GM12878 (cell line): Measurements from ENCODE around the gene LY6G5C. TPM values are rescaled to one million over a fixed set of nuclear protein-coding genes. Genes with fewer than 3 reads are reported as not detected.

Experiments used
- ATAC-seq: fragments of 200-7000 bp; cut with Tn5 transposase; 3 replicates; pipeline ENCODE4 v1.9.1; 2020; ENCODE audit warnings: mild to moderate bottlenecking, moderate library complexity
- BruUV-seq: library from RNA; stranded (reverse); fragments of 400-500 nt; replicated peaks from 2 replicates; lab custom pipeline; 2021; lab: Mats Ljungman, UMichigan
- CTCF ChIA-PET: fragments of 300-600 bp; sonication (Branson Sonifier 250); formaldehyde crosslinking; extraction: SDS; loops from one replicate; lab custom pipeline; 2021; ENCODE audit warnings: inconsistent platforms; lab: Yijun Ruan, JAX
- POLR2A ChIA-PET: fragments of 350-600 bp; formaldehyde crosslinking; extraction: SDS; loops from one replicate; lab custom pipeline; 2021; ENCODE audit warnings: inconsistent platforms; lab: Charles Lee
- RAD21 ChIA-PET: fragments of 300-600 bp; sonication (Branson Sonifier 250); formaldehyde crosslinking; loops from one replicate; lab custom pipeline; 2023; ENCODE audit warnings: antibody characterized with exemption; ENCODE audit not compliant: unreplicated experiment; lab: Charles Lee
- SMC1A ChIA-PET: fragments of 300-600 bp; sonication (Branson Sonifier 250); formaldehyde crosslinking; loops from one replicate; lab custom pipeline; 2023; ENCODE audit not compliant: unreplicated experiment, uncharacterized antibody; lab: Charles Lee
- DNase-seq: peaks from one replicate; pipeline ENCODE4 v3.0.0-alpha.2; 2011; ENCODE audit warnings: low read depth, low spot score
- FAIRE-seq: peaks from 3 replicates; lab custom pipeline; 2011; peaks lifted over from hg19 to GRCh38; lab: Jason Lieb, UNC
- H2AFZ ChIP-seq: 2 replicates; pipeline ENCODE4 v1.6.0; 2011; ENCODE audit warnings: low read depth, low read length, control low read depth; ENCODE audit not compliant: control insufficient read depth
- H3K27ac ChIP-seq: 2 replicates; pipeline ENCODE4 v1.5.1; 2011; ENCODE audit warnings: control low read depth; ENCODE audit not compliant: control insufficient read depth, insufficient read depth
- H3K27me3 ChIP-seq, 2 experiments: replicated peaks in 1 of 2; 2 replicates each; pipeline versions ENCODE4 v1.6.0 to v1.6.1; 2011; ENCODE audit warnings: low read length in 1 of 2; ENCODE audit not compliant: control insufficient read depth in 2 of 2, insufficient read depth in 2 of 2
- H3K36me3 ChIP-seq, 2 experiments: 2 replicates each; pipeline ENCODE4 v1.5.1; 2011; ENCODE audit warnings: low read length in 1 of 2; ENCODE audit not compliant: control insufficient read depth in 2 of 2, insufficient read depth in 2 of 2
- H3K4me1 ChIP-seq: 2 replicates; pipeline ENCODE4 v1.6.1; 2011; ENCODE audit warnings: mild to moderate bottlenecking, low read length, moderate library complexity, mixed read lengths; ENCODE audit not compliant: control insufficient read depth, insufficient read depth
- H3K4me2 ChIP-seq: 2 replicates; pipeline ENCODE4 v1.6.0; 2011; ENCODE audit warnings: control low read depth; ENCODE audit not compliant: control insufficient read depth, insufficient read depth
- H3K4me3 ChIP-seq: fragments of 200-600 bp; sonication (generic); 2 replicates; pipeline ENCODE4 v1.5.1; 2016
- H3K79me2 ChIP-seq: 2 replicates; pipeline ENCODE4 v1.6.0; 2011; ENCODE audit warnings: low read length; ENCODE audit not compliant: control insufficient read depth, insufficient read depth
- H3K9ac ChIP-seq: 2 replicates; pipeline ENCODE4 v1.8.0; 2011; ENCODE audit warnings: low read length, control low read depth, mixed read lengths; ENCODE audit not compliant: control insufficient read depth, insufficient read depth
- H3K9me3 ChIP-seq: replicated peaks from 3 replicates; pipeline ENCODE4 v1.5.1; 2011; ENCODE audit warnings: mild to moderate bottlenecking, low read length; ENCODE audit not compliant: control insufficient read depth, insufficient read depth
- H4K20me1 ChIP-seq: 2 replicates; pipeline ENCODE4 v1.6.0; 2011; ENCODE audit not compliant: control insufficient read depth, insufficient read depth
- EGR1 ChIP-seq, 2 experiments: IDR thresholded peaks; 1 replicate in 1 of 2; 2 replicates in 1 of 2; pipeline ENCODE4 v1.6.1; 2011 to 2012; ENCODE audit warnings: low read depth in 2 of 2, low read length in 2 of 2, borderline replicate concordance in 1 of 2, mild to moderate bottlenecking in 1 of 2, moderate library complexity in 1 of 2
- ETV6 ChIP-seq, 2 experiments: fragments of 450-650 bp in 1 of 2; IDR thresholded peaks in 1 of 2; conservative IDR thresholded peaks in 1 of 2; 2 replicates each; pipeline ENCODE4 v1.6.1; 2014; ENCODE audit warnings: antibody characterized with exemption in 1 of 2, borderline replicate concordance in 1 of 2, low read depth in 1 of 2, mild to moderate bottlenecking in 1 of 2, moderate library complexity in 1 of 2
- HSF1 ChIP-seq: fragments of 150-350 bp; IDR thresholded peaks from 2 replicates; pipeline ENCODE4 v1.6.1; 2014; ENCODE audit warnings: mild to moderate bottlenecking, low read depth, low read length
- IRF4 ChIP-seq: IDR thresholded peaks from 2 replicates; pipeline ENCODE4 v1.6.1; 2011; ENCODE audit warnings: low read depth, low read length
- IRF5 ChIP-seq: fragments of 450-650 bp; IDR thresholded peaks from 2 replicates; pipeline ENCODE4 v1.6.1; 2017; ENCODE audit warnings: borderline replicate concordance
- NFIC ChIP-seq: IDR thresholded peaks from 2 replicates; pipeline ENCODE4 v1.6.1; 2012; ENCODE audit warnings: low read depth, mild to moderate bottlenecking, inconsistent platforms, low read length, moderate library complexity
- NFYA ChIP-seq: IDR thresholded peaks from 2 replicates; pipeline ENCODE4 v1.6.1; 2011; ENCODE audit warnings: low read depth, mild to moderate bottlenecking, low read length, improper control_type of control experiment, borderline replicate concordance
- NFYB ChIP-seq: IDR thresholded peaks from 2 replicates; pipeline ENCODE4 v1.6.1; 2011; ENCODE audit warnings: low read depth, mild to moderate bottlenecking, low read length, improper control_type of control experiment, moderate library complexity; ENCODE audit not compliant: insufficient read depth
- NR2F1 ChIP-seq: fragments of 450-650 bp; conservative IDR thresholded peaks from 2 replicates; pipeline ENCODE4 v1.6.1; 2017; ENCODE audit warnings: mild to moderate bottlenecking
- RUNX3 ChIP-seq: IDR thresholded peaks from 2 replicates; pipeline ENCODE4 v1.6.1; 2012; ENCODE audit warnings: low read length, inconsistent platforms
- SIN3A ChIP-seq: IDR thresholded peaks from 2 replicates; pipeline ENCODE4 v1.6.1; 2012; ENCODE audit warnings: low read depth, low read length, improper control_type of control experiment
- SIX5 ChIP-seq: IDR thresholded peaks from 2 replicates; pipeline ENCODE4 v1.6.1; 2011; ENCODE audit warnings: mild to moderate bottlenecking, low read depth, low read length, moderate library complexity; ENCODE audit not compliant: severe bottlenecking
- SMC3 ChIP-seq: IDR thresholded peaks from 2 replicates; pipeline ENCODE4 v1.6.1; 2011; ENCODE audit warnings: low read length, improper control_type of control experiment, borderline replicate concordance
- YBX1 ChIP-seq: fragments of 450-650 bp; IDR thresholded peaks from 2 replicates; pipeline ENCODE4 v1.6.1; 2016; ENCODE audit warnings: antibody characterized with exemption
- ZNF622 ChIP-seq: fragments of 450-650 bp; IDR thresholded peaks from 2 replicates; pipeline ENCODE4 v1.6.1; 2017; ENCODE audit warnings: mild to moderate bottlenecking, inconsistent platforms
- ZSCAN29 ChIP-seq: fragments of 450-650 bp; IDR thresholded peaks from 2 replicates; pipeline ENCODE4 v1.6.1; 2017; ENCODE audit warnings: mild to moderate bottlenecking, moderate library complexity
- WGBS: methylation state at CpG from one replicate; pipeline ENCODE4 v1.1.6; 2016; ENCODE audit warnings: low lambda C conversion rate; ENCODE audit not compliant: insufficient replicate concordance, insufficient coverage; ENCODE audit errors: missing lambda C conversion rate; 5-methylcytosine and 5-hydroxymethylcytosine counted together
- in situ Hi-C: fragments of 300-500 bp; cut with MboI; formaldehyde crosslinking; loops from 9 replicates; pipeline ENCODE4 v1.14.3; 2018; ENCODE audit warnings: mixed read lengths
- intact Hi-C: fragments of 100-400 bp; cut with micrococcal nuclease; formaldehyde crosslinking; loops from one replicate; pipeline ENCODE4 v1.14.2; 2022; ENCODE audit not compliant: unreplicated experiment
- polyA plus RNA-seq, 11 experiments: library from polyadenylated mRNA; depleted of rRNA in 4 of 11; unstranded in 6 of 11; stranded (reverse) in 5 of 11; fragments of >200 nt; fragmentation: Nextera tagmentation in 4 of 11; fragmentation: Illumina TruSeq in 1 of 11; extraction: Ambion mirVana in 4 of 11; extraction: Trizol in 1 of 11; gene quantifications; 1 replicate in 1 of 11; 2 replicates in 10 of 11; pipeline versions ENCODE4 v1.2.1 to v1.2.3, GENCODE V29; 2011 to 2016; ENCODE audit warnings: inconsistent platforms in 2 of 11, missing spikeins in 2 of 11, low read depth in 1 of 11
- total RNA-seq, 4 experiments: library from RNA; depleted of rRNA in 3 of 4; stranded (reverse); fragments of >200 nt in 3 of 4; fragmentation: Illumina TruSeq in 1 of 4; extraction: Trizol in 1 of 4; gene quantifications; 2 replicates each; pipeline versions ENCODE4 v1.2.1 to v1.2.3, GENCODE V29; 2013 to 2021

Gene LY6G5C
- total and polyA plus RNA-seq, 10 of the 15 experiments (the other 5 are each of a cell fraction or from before 2014, with no cell fraction given): 0.76 to 6.1 (median 1.7) TPM

GRCh38 chr6:31723980-31724691 lies 43.3 kb upstream of the LY6G5C start:
- ATAC-seq: no peak
- BruUV-seq: no TSS peak
- Histone ChIP-seq H2AFZ (no peak overlapping the region), H3K4me1 (peaks cover 22% of the 10 kb centered on the region), H3K36me3 (peaks cover 0 to 2% of the 10 kb centered on the region in 2 experiments; a peak in 3 of 4 replicates), H4K20me1 (no peaks in the 10 kb centered on the region), H3K9me3 (no peaks in the 10 kb centered on the region), H3K4me3 (no peak overlapping the region), H3K9ac (no peak overlapping the region), H3K27me3 (no peaks in the 10 kb centered on the region; a peak in 1 of 4 replicates), H3K4me2 (no peak overlapping the region), H3K79me2 (no peaks in the 10 kb centered on the region), H3K27ac (no peak overlapping the region)
- ChIA-PET CTCF (interaction anchor here (1.2 to 2.8 kb wide), 3 partner anchors 10 to 103 kb away, joined by 3 to 12 read pairs (median 5); partner anchors contain the start of gene HSPA1B), RAD21 (no interaction called here), POLR2A (interaction anchor here (1.1 kb wide), 1 partner anchor 72 kb away, joined by 4 read pairs; the partner anchor contains the start of gene BAG6), SMC1A (interaction anchor here (0.7 to 2.0 kb wide), 4 partner anchors 9 to 46 kb away, joined by 3 to 7 read pairs (median 4); partner anchors contain the start of genes LY6G6D and LY6G6F)
- in situ Hi-C loops (no loop called here), intact Hi-C loops (no loop called here)
- TF ChIP-seq NFIC (no peak), ETV6 (conservative IDR thresholded peaks at IDR 0.05 in 1 of 2, IDR thresholded peaks at IDR 0.05 in 1 of 2; ENCODE audit: borderline replicate concordance in 1 of 2, low read depth in 1 of 2) (no peak), NFYB (no peak), ZSCAN29 (no peak), YBX1 (no peak), ZNF622 (no peak), IRF4 (no peak), SIX5 (no peak), SIN3A (no peak), HSF1 (no peak), IRF5 (no peak), RUNX3 (no peak), NR2F1 (no peak), EGR1 (IDR thresholded peaks at IDR 0.05; ENCODE audit: borderline replicate concordance in 1 of 2, low read depth in 2 of 2, low read length in 2 of 2) (no peak), NFYA (no peak), SMC3 (no peak)
- no peak for FAIRE-seq
- WGBS: 86% methylated on average over 24 of the region's 25 CpGs
- DNase-seq: no peak
